Bone marrow (tissue), 2 donors: ENCODE measurements around the gene ASRGL1.
"Not testable (repeated sequence)": the region's sequence is repeated elsewhere in the genome, so short reads cannot be mapped to it uniquely, and the experiment has no call there.

Experiments
- DNase-seq, 2 donors: peaks; one replicate each; lab custom pipeline; 2025; lab: John Stamatoyannopoulos, UW

The ASRGL1 gene

GRCh38 chr11:62352355-62353336 is 15.4 kb downstream of the ASRGL1 start:
- DNase-seq: no peak

GRCh38 chr11:62353841-62354240 is 16.6 kb downstream of the ASRGL1 start:
- DNase-seq: no peak

GRCh38 chr11:62358273-62358672 is 21.0 kb downstream of the ASRGL1 start:
- DNase-seq: no peak

GRCh38 chr11:62359475-62359874 is 22.2 kb downstream of the ASRGL1 start:
- no peak for DNase-seq

- no peak for DNase-seq
Measured at GRCh38 chr11:62360685-62361084, 23.4 kb downstream of the ASRGL1 start.

- not testable (repeated sequence) for DNase-seq
Measured at GRCh38 chr11:62368861-62369477, 31.7 kb downstream of the ASRGL1 start.

- DNase-seq: no peak
Measured at GRCh38 chr11:62370743-62371440, 33.6 kb downstream of the ASRGL1 start.

- no peak for DNase-seq
Measured at GRCh38 chr11:62372871-62373270, 35.6 kb downstream of the ASRGL1 start.

GRCh38 chr11:62373464-62374119 is 36.3 kb downstream of the ASRGL1 start:
- no peak for DNase-seq

GRCh38 chr11:62374801-62375200 is 37.6 kb downstream of the ASRGL1 start:
- DNase-seq: no peak

- DNase-seq: peak in 1 of 2 donors; percentile 3
Measured at GRCh38 chr11:62378459-62379063, 41.3 kb downstream of the ASRGL1 start.

GRCh38 chr11:62379586-62379985 is 42.3 kb downstream of the ASRGL1 start:
- DNase-seq: not testable (repeated sequence)

- peak; percentile 15 to 26 for DNase-seq
Measured at GRCh38 chr11:62380821-62381245, 43.6 kb downstream of the ASRGL1 start.

GRCh38 chr11:62383822-62384221 is 46.6 kb downstream of the ASRGL1 start:
- no peak for DNase-seq

GRCh38 chr11:62386083-62386482 is 48.8 kb downstream of the ASRGL1 start:
- not testable (repeated sequence) for DNase-seq

GRCh38 chr11:62387381-62387780 is 50.1 kb downstream of the ASRGL1 start:
- DNase-seq: no peak

- DNase-seq: no peak
Measured at GRCh38 chr11:62388999-62389398, 51.8 kb downstream of the ASRGL1 start.

GRCh38 chr11:62390237-62390636 is 53.0 kb downstream of the ASRGL1 start:
- no peak for DNase-seq

- no peak for DNase-seq
Measured at GRCh38 chr11:62390722-62391121, 53.5 kb downstream of the ASRGL1 start.

- no peak for DNase-seq
Measured at GRCh38 chr11:62391642-62392425, 54.6 kb downstream of the ASRGL1 start.

- DNase-seq: no peak
Measured at GRCh38 chr11:62392506-62392905, 55.3 kb downstream of the ASRGL1 start.
